Endometrial microvascular endothelial cells (primary cell): ENCODE measurements around the gene MLF1. TPM values are rescaled to one million over a fixed set of nuclear protein-coding genes. Genes with fewer than 3 reads are reported as not detected.

ENCODE experiments used
- total RNA-seq: library from RNA; depleted of rRNA; stranded (reverse); fragments of >200 nt; gene quantifications from one replicate; pipeline ENCODE4 v1.2.3, GENCODE V29; 2015; ENCODE audit errors: inconsistent ontology term

The MLF1 gene
- total RNA-seq, 1 donor from 2014 or later, result 1.6 TPM

Other genes with a start within 250 kb of the MLF1 start
- gene GFM1, start 73.3 kb downstream of the MLF1 start, total RNA-seq, result 53.3 TPM
- 152 TPM for gene LXN, start 101.5 kb downstream of the MLF1 start, total RNA-seq
- gene RARRES1, start 161.3 kb downstream of the MLF1 start, total RNA-seq, result 11.0 TPM
- gene MFSD1, start 230.9 kb downstream of the MLF1 start, total RNA-seq, result 102 TPM